SU-DHL-6 (cell line): Measurements from ENCODE around the gene SLC25A20.

Experiments
- EZH2phosphoT487 ChIP-seq: fragments of 200-600 bp; sonication (generic), shearing (Covaris generic); conservative IDR thresholded peaks from 2 replicates; pipeline ENCODE4 v1.6.1; 2018; ENCODE audit warnings: mild to moderate bottlenecking, antibody characterized with exemption, low read length, moderate library complexity, mixed read lengths
- TF ChIP-seq, protein P1 (sequence below): fragments of 200-600 bp; sonication (generic); IDR thresholded peaks from one replicate; pipeline ENCODE4 v1.5.1; 2017; ENCODE audit warnings: antibody characterized with exemption, mild to moderate bottlenecking, low read length, moderate library complexity; ENCODE audit not compliant: insufficient read depth, poor library complexity, severe bottlenecking

DNA sequence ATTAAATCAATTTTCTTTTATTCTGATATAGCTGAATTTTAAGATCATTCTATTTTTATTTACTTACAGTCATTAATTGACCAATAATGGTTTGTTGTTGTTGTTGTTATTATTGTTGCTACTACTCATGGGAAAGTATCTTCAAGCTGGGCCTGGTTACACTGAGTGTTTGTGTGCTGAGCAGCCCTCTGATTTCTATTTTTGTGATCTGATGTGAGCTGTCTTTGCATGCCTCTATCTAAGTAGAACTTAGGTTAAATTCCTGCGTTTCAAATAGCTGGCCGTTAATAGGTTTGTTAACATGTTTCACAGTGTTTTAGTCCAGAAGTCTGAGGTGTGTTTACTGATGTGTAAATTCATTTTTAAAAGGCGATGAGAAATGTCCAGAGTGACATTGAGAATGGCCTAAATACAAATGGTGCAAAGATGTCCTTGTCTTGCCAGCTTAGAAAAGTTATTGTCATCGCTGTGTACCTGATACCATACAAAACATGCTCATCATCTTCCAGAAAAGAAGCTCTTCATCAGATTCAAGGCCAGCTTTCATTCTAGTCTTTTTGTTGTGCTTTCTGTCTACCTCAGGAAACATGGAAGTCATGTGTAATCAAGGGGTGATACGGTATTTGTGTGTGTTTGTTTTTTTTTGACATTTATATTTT, 35.8 kb upstream of the SLC25A20 start:
- TF ChIP-seq, protein P1, sequence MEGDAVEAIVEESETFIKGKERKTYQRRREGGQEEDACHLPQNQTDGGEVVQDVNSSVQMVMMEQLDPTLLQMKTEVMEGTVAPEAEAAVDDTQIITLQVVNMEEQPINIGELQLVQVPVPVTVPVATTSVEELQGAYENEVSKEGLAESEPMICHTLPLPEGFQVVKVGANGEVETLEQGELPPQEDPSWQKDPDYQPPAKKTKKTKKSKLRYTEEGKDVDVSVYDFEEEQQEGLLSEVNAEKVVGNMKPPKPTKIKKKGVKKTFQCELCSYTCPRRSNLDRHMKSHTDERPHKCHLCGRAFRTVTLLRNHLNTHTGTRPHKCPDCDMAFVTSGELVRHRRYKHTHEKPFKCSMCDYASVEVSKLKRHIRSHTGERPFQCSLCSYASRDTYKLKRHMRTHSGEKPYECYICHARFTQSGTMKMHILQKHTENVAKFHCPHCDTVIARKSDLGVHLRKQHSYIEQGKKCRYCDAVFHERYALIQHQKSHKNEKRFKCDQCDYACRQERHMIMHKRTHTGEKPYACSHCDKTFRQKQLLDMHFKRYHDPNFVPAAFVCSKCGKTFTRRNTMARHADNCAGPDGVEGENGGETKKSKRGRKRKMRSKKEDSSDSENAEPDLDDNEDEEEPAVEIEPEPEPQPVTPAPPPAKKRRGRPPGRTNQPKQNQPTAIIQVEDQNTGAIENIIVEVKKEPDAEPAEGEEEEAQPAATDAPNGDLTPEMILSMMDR = no peak
- no peak for TF ChIP-seq EZH2phosphoT487
